Caco-2 (cell line): ENCODE measurements around the gene KMT5B. TPM values are rescaled to one million over a fixed set of nuclear protein-coding genes. Genes with fewer than 3 reads are reported as not detected.
"Not testable (repeated sequence)": the region's sequence is repeated elsewhere in the genome, so short reads cannot be mapped to it uniquely, and the experiment has no call there.

ENCODE experiments used
- BruUV-seq: library from RNA; stranded (reverse); fragments of 400-500 nt; replicated peaks from 2 replicates; lab custom pipeline; 2021; lab: Mats Ljungman, UMichigan
- CTCF ChIA-PET: fragments of 300-600 bp; sonication (Branson Sonifier 250); formaldehyde crosslinking; loops from one replicate; lab custom pipeline; 2022; ENCODE audit warnings: antibody characterized with exemption; lab: Charles Lee
- POLR2A ChIA-PET: fragments of 300-600 bp; sonication (Branson Sonifier 250); formaldehyde crosslinking; loops from one replicate; lab custom pipeline; 2022; ENCODE audit warnings: antibody characterized with exemption; lab: Charles Lee
- DNase-seq, 2 experiments: peaks; one replicate each; pipeline versions ENCODE4 v3.0.0 to v3.0.0-alpha.2; 2020 to 2022
- H3K27me3 ChIP-seq: replicated peaks from 2 replicates; pipeline ENCODE4 v1.6.0; 2011; ENCODE audit warnings: low read length; ENCODE audit not compliant: control insufficient read depth, insufficient read depth
- H3K36me3 ChIP-seq: 2 replicates; pipeline ENCODE4 v1.5.1; 2011; ENCODE audit warnings: low read length; ENCODE audit not compliant: control insufficient read depth, insufficient read depth
- H3K4me1 ChIP-seq: fragments of 250-450 bp; sonication (Bioruptor Pico); 2 replicates; pipeline ENCODE4 v1.5.1; 2020; ENCODE audit warnings: mild to moderate bottlenecking
- H3K4me3 ChIP-seq: 2 replicates; pipeline ENCODE4 v1.5.1; 2011; ENCODE audit warnings: low read depth, mild to moderate bottlenecking, control low read depth, low read length
- H3K9me3 ChIP-seq: fragments of 250-450 bp; sonication (Bioruptor Pico); 2 replicates; pipeline ENCODE4 v1.5.1; 2020; ENCODE audit warnings: mild to moderate bottlenecking, moderate library complexity
- H3K27ac Mint-ChIP-seq: one replicate; pipeline ENCODE4 v1.8.0; 2022; ENCODE audit warnings: mixed read lengths; ENCODE audit not compliant: unreplicated experiment
- H3K27me3 Mint-ChIP-seq: one replicate; pipeline ENCODE4 v1.8.0; 2022; ENCODE audit warnings: mixed read lengths; ENCODE audit not compliant: insufficient read depth, unreplicated experiment
- H3K36me3 Mint-ChIP-seq: one replicate; pipeline ENCODE4 v1.8.0; 2022; ENCODE audit warnings: mild to moderate bottlenecking, mixed read lengths; ENCODE audit not compliant: insufficient read depth, unreplicated experiment
- H3K4me1 Mint-ChIP-seq: one replicate; pipeline ENCODE4 v1.8.0; 2022; ENCODE audit warnings: low read depth, mixed read lengths; ENCODE audit not compliant: unreplicated experiment
- H3K4me3 Mint-ChIP-seq: one replicate; pipeline ENCODE4 v1.8.0; 2022; ENCODE audit warnings: mild to moderate bottlenecking, moderate library complexity, mixed read lengths; ENCODE audit not compliant: unreplicated experiment
- H3K9me3 Mint-ChIP-seq: one replicate; pipeline ENCODE4 v1.8.0; 2022; ENCODE audit warnings: mixed read lengths; ENCODE audit not compliant: unreplicated experiment
- CTCF ChIP-seq, 2 experiments: fragments of 200-600 bp in 1 of 2; IDR thresholded peaks; 1 replicate in 1 of 2; 2 replicates in 1 of 2; pipeline versions ENCODE4 v1.5.1 to v1.8.0; 2011 to 2022; ENCODE audit warnings: antibody characterized with exemption in 1 of 2, control low read depth in 1 of 2, inconsistent platforms in 1 of 2, low read depth in 1 of 2, low read length in 1 of 2, mild to moderate bottlenecking in 1 of 2, moderate library complexity in 1 of 2; ENCODE audit not compliant: insufficient read depth in 1 of 2, severe bottlenecking in 1 of 2, unreplicated experiment in 1 of 2
- intact Hi-C: fragments of 100-400 bp; cut with micrococcal nuclease; formaldehyde crosslinking; loops from one replicate; pipeline ENCODE4 v1.10.0; 2022; ENCODE audit not compliant: unreplicated experiment
- total RNA-seq: library from RNA; stranded (reverse); gene quantifications from 2 replicates; pipeline ENCODE4 v1.2.3, GENCODE V29; 2022

KMT5B gene
- total RNA-seq, 1 experiment from 2014 or later, result 91.2 TPM

- H3K4me1 ChIP-seq, result peaks cover 23% of the 10 kb centered on the region
- DNase-seq, result no peak
- H3K4me3 ChIP-seq, result no peak overlapping the region
- Mint-ChIP-seq H3K4me1 (peaks cover 22% of the 10 kb centered on the region), H3K36me3 (peaks cover 25% of the 10 kb centered on the region), H3K4me3 (no peak overlapping the region), H3K27me3 (no peaks in the 10 kb centered on the region), H3K9me3 (peaks cover 2% of the 10 kb centered on the region), H3K27ac (no peak overlapping the region)
- ChIA-PET CTCF (no interaction called here), POLR2A (no interaction called here)
- no peaks in the 10 kb centered on the region for H3K9me3 ChIP-seq
- no peak for TF ChIP-seq CTCF (IDR thresholded peaks at IDR 0.05; ENCODE audit: insufficient read depth in 1 of 2, low read depth in 1 of 2, low read length in 1 of 2, severe bottlenecking in 1 of 2, unreplicated experiment in 1 of 2)
- peaks cover 2% of the 10 kb centered on the region; the same call in 1 of the 2 replicates for H3K36me3 ChIP-seq
- H3K27me3 ChIP-seq, result no peaks in the 10 kb centered on the region
- no TSS peak for BruUV-seq
- intact Hi-C loops, result no loop called here
These were observed 42.4 kb upstream of the KMT5B start for GRCh38 chr11:68255526-68255925.

GRCh38 chr11:68254421-68254820 is 41.3 kb upstream of the KMT5B start:
- no peak overlapping the region for H3K27ac Mint-ChIP-seq
- TF ChIP-seq CTCF (IDR thresholded peaks at IDR 0.05; ENCODE audit: insufficient read depth in 1 of 2, low read depth in 1 of 2, low read length in 1 of 2, severe bottlenecking in 1 of 2, unreplicated experiment in 1 of 2), result no peak
- peaks cover 13% of the 10 kb centered on the region for H3K9me3 Mint-ChIP-seq
- no peak overlapping the region for H3K4me3 Mint-ChIP-seq
- no peaks in the 10 kb centered on the region for H3K27me3 Mint-ChIP-seq
- peaks cover 20% of the 10 kb centered on the region for H3K36me3 Mint-ChIP-seq
- Histone ChIP-seq H3K36me3 (no peaks in the 10 kb centered on the region), H3K9me3 (peaks cover 6% of the 10 kb centered on the region), H3K4me1 (peaks cover 23% of the 10 kb centered on the region), H3K27me3 (no peaks in the 10 kb centered on the region), H3K4me3 (no peak overlapping the region)
- peaks cover 22% of the 10 kb centered on the region for H3K4me1 Mint-ChIP-seq
- intact Hi-C loops, result no loop called here
- POLR2A ChIA-PET, result no interaction called here
- no TSS peak for BruUV-seq
- CTCF ChIA-PET, result interaction anchor here (0.6 kb wide), 1 partner anchor 114 kb away, joined by 3 read pairs; no protein-coding TSS in a partner anchor
- peak in 1 of 2 experiments; percentile 26 for DNase-seq

- H3K27me3 Mint-ChIP-seq, result no peaks in the 10 kb centered on the region
- peak in 1 of 2 experiments; percentile 39 for DNase-seq
- peaks cover 16% of the 10 kb centered on the region for H3K9me3 Mint-ChIP-seq
- H3K27ac Mint-ChIP-seq, result no peak overlapping the region
- no peak for TF ChIP-seq CTCF (IDR thresholded peaks at IDR 0.05; ENCODE audit: insufficient read depth in 1 of 2, low read depth in 1 of 2, low read length in 1 of 2, severe bottlenecking in 1 of 2, unreplicated experiment in 1 of 2)
- peaks cover 10% of the 10 kb centered on the region for H3K4me1 ChIP-seq
- H3K4me1 Mint-ChIP-seq, result peaks cover 10% of the 10 kb centered on the region
- peaks cover 15% of the 10 kb centered on the region for H3K9me3 ChIP-seq
- H3K36me3 ChIP-seq, result no peaks in the 10 kb centered on the region
- H3K4me3 Mint-ChIP-seq, result no peak overlapping the region
- H3K36me3 Mint-ChIP-seq, result no peaks in the 10 kb centered on the region
- intact Hi-C loops, result no loop called here
- H3K4me3 ChIP-seq, result no peak overlapping the region
- H3K27me3 ChIP-seq, result no peaks in the 10 kb centered on the region
- BruUV-seq, result no TSS peak
- CTCF ChIA-PET, result interaction anchor here (0.6 to 1.4 kb wide), 3 partner anchors 16 to 90 kb away, joined by 4 to 6 read pairs (median 5); no protein-coding TSS in a partner anchor
- POLR2A ChIA-PET, result interaction anchor here (1.1 kb wide), 1 partner anchor 20 kb away, joined by 3 read pairs; no protein-coding TSS in a partner anchor
These were observed 38.7 kb upstream of the KMT5B start for GRCh38 chr11:68251765-68252164.

GRCh38 chr11:68244912-68245311 is 31.8 kb upstream of the KMT5B start:
- H3K36me3 ChIP-seq, H3K4me3 Mint-ChIP-seq, H3K9me3 Mint-ChIP-seq, CTCF ChIA-PET, POLR2A ChIA-PET, H3K27me3 ChIP-seq, H3K36me3 Mint-ChIP-seq, H3K4me1 Mint-ChIP-seq, H3K27ac Mint-ChIP-seq, H3K27me3 Mint-ChIP-seq, BruUV-seq, intact Hi-C loops, H3K4me1 ChIP-seq, H3K4me3 ChIP-seq: not testable (repeated sequence)
- peak in 1 of 2 experiments; percentile 22 for DNase-seq
- H3K9me3 ChIP-seq, result peaks cover 12% of the 10 kb centered on the region

- CTCF ChIA-PET, result not testable (repeated sequence)
These were observed 30.8 kb upstream of the KMT5B start for GRCh38 chr11:68243847-68244246.

More at GRCh38 chr11:68243847-68244246, 30.8 kb upstream of the KMT5B start:
- BruUV-seq, H3K9me3 ChIP-seq, H3K4me1 Mint-ChIP-seq, POLR2A ChIA-PET, H3K4me3 Mint-ChIP-seq, intact Hi-C loops, H3K4me1 ChIP-seq, H3K27me3 ChIP-seq, H3K36me3 Mint-ChIP-seq, H3K36me3 ChIP-seq, H3K4me3 ChIP-seq, H3K27ac Mint-ChIP-seq, H3K9me3 Mint-ChIP-seq, H3K27me3 Mint-ChIP-seq: not testable (repeated sequence)
- DNase-seq, result peak in 1 of 2 experiments; percentile 17
